GM21367 (cell line): ENCODE measurements around the gene FANCD2.
"Not testable (repeated sequence)": the region's sequence is repeated elsewhere in the genome, so short reads cannot be mapped to it uniquely, and the experiment has no call there.

ENCODE experiments used
- ATAC-seq: cut with Tn5 transposase; IDR thresholded peaks from one replicate; pipeline ENCODE4 v1.9.1; 2021; ENCODE audit not compliant: unreplicated experiment

The FANCD2 gene

DNA sequence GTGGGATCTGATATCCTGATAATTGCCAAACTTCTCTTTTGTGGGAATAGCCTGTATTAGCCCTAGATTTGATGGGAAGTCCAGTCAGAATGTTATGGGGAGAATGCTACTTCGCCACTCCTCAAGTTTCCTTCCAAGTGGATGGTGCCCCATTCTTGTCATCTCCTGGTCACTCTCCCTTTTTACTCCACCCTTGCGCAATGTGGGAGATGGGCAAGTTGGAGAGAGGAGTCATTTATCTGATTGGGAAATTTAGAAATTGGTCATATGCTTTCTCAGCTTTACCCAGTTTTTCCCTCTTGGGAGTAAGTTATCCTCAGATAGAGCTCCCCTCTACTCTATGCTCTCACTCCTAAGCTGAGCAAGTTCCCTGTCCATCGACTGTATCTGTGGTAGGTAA is 67.4 kb downstream of the FANCD2 start:
- no peak for ATAC-seq

DNA sequence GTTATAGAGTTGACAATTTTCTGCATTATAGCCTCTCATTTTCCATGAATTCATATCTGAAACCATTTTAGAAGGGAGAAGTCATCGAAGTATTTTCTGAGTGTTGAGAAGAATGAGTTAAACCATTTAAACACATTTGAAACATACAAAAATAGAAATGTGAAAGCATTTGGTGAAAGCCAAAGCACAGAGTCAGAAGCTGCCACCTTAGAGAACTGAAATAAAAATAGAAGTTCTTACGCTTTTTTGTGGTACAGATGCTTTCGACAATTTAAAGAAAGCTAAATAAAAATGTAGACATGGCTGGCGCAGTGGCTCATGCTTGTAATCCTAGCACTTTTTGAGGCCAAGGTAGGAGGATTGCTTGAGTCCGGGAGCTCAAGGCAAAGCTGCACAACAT is 72.8 kb downstream of the FANCD2 start:
- no peak for ATAC-seq

DNA sequence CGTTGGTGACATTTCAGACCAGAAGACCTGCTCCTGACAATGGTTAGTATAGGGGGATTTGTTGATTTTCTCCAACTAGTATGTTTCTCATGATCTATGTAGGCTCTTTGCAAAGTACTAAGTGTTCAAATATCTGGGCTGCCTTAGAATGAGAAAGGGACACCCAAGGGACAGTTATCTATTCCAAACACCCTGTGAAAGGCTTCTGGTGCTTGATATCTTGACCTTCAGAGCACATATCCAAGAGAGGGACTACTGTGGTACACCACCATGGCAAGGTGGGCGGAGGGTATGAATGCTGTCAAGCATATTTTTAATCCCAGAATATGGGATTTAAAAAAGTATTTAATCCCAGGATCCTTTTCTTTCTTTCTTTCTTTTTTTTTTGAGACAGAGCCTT is 80.7 kb downstream of the FANCD2 start:
- ATAC-seq: no peak

DNA sequence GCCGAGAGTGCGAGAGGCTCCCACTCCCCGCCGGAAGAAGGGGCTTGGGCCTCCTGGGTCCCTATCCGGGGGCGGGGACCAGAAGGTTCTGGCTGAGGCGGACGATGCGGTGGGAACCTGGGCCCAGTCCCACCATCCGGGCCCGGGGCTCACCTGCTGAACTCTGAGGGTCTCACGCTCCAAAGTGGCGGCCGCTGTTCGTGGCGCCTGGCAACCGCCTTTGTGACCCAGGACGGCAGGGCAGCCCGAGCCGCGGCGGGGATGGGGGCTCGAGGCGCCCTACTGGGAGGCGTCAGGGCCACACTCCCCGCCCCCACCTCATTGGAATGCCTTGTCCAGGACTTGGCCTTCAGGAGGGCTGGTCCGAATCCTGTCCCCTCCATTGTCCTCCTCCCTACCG is 81.9 kb downstream of the FANCD2 start, which contains the start of gene FANCD2OS:
FANCD2OS (minus strand) TSS at position 165 of the 400 bp plus-strand sequence. CDS start 3,481 bp downstream, outside the sequence.
- ATAC-seq: no peak

DNA sequence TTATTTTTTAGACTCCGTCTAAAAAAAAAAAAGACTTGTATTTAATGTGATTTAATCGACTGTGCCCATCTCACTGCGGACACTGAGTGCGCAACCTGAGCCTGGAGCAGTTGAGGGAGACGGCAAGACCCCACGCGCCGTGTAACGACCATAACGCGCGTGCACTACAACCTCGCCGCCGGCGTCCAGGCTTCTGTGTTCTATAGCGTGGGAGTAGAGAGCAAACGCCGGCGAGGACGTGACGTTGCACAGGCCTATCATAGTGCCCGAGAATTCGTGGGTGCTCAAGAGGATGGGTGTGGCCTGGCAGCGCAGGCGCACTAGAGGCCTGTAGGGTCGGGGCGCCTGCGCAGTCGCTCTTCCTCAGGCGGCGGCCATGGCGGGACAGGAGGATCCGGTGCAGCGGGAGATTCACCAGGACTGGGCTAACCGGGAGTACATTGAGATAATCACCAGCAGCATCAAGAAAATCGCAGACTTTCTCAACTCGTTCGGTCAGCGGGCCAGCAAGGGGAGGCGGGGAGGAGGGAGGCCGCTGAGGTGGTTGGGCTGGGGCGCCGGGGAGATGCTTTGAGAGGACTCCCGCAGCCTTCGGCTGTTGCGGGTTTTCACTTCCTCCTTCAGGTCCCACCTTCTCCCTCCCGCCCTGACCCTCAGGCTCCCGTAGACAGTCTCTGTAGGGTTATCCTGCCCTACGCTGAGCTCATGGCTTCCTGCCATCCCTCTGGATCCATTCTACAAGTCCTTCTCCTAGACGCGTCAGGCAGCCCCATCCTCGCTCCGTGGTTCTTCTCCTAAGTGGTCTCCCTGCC is 89.3 kb downstream of the FANCD2 start, which contains the start of gene BRK1:
BRK1 (plus strand) TSS at position 350 of the 812 bp plus-strand sequence; CDS start at position 377, 27 bp downstream.
- peak; percentile 95 for ATAC-seq

DNA sequence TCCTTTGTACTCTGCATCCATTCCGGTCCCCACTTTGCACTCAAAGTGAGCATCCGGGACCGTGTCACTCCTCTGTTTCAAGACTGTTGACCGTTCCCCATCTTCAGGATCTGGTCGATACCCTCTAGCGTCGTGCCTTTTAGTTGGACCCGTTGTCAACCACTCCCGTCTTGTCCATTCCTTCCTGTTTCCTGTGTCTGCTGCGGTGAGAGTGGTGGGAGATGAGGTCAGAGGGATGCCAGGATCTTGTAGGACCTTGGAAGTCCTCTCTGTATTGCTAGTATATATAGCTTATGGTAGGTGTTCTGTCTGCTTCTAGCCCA is 89.9 kb downstream of the FANCD2 start:
- no peak for ATAC-seq

DNA sequence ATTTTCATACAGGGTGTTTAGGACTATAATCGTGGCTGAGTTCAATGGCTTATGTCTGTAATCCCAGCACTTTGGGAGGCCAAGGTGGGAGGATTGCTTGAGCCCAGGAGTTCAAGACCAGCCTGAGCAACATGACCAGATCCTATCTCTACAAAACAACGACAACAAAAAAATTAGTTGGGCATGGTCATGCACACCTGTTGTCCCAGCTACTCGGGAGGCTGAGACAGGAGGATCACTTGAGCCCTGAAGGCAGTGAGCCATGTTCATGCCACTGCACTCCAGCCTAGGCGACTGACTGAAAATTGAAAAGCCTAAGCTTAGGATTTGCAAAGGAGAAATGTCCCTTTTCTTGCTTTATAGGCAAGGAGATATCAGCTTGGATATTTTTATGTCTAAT is 90.7 kb downstream of the FANCD2 start:
- ATAC-seq: no peak

DNA sequence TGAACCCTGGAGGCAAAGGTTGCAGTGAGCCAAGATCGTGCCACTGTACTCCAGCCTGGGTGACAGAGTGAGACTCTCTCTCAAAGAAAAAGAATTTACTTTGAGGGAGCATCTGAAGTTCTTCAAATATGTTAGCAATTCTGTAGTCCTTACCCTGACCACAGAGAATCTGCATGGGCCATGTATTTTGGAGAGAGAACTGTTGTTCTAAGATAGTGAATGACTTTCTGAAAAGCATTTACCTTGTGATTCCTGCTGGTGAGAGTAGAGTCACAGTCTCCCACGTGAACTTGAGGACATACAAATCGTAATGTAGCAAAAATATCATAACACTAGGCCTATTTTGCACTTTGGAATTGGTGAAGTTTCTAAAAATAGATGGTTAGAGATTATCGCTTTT is 93.1 kb downstream of the FANCD2 start:
- no peak for ATAC-seq

DNA sequence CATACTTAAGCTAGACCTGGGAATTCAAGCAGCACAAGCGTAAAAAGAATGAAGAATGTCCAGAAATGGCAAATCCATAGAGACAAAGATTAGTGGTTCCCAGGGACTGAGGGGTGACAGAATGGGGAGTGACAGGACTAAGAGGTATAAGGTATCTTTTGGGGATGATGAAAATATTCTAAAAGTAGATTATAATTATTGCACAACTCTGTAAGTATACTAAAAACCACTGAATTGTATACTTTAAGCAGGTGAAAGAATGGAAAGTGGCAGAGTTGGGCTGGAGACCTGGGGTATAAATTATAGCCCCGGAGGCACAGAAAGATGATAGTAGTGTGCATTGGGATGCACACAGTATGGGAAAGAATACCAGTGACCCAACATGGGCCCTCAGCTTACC is 94.8 kb downstream of the FANCD2 start:
- ATAC-seq: no peak

DNA sequence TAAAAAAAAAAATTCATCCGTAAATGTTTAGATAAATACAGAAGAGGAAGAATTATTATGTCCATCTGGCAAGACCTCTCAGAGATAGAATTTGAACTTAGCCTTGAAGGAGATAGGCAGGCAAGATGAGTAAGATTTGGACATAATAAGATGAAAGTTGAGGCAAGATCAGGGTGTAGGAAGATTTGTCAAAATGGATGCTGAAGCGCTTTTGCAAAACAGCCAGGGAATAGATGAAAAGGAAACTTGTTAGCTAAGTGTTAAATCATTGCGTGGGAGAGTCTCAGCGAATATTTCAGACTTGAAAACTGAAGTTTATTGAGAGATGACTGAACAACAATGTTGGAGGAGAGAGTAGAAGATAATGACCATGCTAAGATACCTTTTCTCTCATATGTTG is 96.5 kb downstream of the FANCD2 start:
- ATAC-seq: no peak

DNA sequence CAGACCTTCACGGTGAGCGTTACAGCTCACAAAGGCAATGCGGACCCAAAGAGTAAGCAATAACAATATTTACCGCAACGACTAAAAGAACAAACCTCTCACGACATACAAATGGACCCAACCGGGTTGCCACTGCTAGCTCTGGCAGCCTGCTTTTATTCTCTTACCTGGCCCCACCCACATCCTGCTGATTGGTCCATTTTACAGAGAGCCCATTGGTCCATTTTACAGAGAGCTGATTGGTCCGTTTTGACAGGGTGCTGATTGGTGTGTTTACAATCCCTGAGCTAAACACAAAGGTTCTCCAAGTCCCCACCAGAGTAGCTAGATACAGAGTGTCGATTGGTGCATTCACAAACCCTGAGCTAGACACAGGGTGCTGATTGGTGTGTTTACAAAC is 109.6 kb downstream of the FANCD2 start:
- not testable (repeated sequence) for ATAC-seq

DNA sequence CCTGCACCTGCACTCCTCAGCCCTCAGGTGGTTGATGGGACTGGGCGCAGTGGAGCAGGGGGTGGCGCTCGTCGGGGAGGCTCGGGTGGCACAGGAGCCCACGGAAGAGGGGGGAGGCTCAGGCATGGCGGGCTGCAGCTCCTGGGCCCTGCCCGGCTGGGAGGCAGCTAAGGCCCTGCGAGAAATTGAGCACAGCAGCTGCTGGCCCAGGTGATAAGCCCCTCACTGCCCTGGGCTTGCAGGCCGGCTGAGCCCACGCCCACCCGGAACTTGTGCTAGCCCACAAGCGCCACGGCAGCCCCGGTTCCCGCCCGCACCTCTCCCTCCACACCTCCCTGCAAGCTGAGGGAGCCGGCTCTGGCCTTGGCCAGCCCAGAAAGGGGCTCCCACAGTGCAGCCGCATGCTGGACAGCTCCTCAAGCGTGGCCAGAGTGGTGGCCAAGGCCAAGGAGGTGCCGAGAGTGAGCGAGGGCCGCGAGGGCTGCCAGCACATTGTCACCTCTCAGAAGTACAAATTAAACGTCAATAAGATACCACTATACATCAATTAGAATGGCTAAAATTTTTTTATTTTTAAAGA is 110.3 kb downstream of the FANCD2 start:
- no peak for ATAC-seq

DNA sequence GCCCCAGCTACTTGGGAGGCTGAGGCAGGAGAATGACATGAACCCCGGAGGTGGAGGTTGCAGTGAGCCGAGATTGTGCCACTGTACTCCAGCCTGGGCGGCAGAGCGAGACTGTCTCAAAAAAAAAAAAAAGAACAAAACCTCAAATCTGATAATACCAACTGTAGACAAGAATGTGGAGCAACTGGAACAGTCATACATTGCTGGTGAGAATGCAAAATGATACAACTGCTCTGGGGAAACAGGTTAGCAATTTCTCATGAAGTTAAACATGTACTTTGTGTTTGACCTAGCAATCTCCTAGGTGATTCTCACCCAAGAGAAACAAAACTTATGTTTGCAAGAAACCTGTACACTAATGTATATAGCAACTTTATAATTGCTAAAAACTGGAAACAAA is 110.9 kb downstream of the FANCD2 start:
- no peak for ATAC-seq

DNA sequence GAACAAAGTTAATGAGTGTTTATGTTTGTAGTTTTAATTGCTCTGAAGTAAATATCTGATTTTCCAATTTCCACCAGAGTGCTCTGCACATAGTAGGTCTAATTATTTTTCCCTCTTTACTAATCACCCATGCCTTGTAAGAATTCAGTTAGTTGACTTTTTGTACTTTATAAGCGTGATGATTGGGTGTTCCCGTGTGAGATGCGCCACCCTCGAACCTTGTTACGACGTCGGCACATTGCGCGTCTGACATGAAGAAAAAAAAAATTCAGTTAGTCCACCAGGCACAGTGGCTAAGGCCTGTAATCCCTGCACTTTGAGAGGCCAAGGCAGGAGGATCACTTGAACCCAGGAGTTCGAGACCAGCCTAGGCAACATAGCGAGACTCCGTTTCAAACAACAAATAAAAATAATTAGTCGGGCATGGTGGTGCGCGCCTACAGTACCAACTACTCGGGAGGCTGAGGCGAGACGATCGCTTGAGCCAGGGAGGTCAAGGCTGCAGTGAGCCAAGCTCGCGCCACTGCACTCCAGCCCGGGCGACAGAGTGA is 114.8 kb downstream of the FANCD2 start:
- ATAC-seq: no peak

DNA sequence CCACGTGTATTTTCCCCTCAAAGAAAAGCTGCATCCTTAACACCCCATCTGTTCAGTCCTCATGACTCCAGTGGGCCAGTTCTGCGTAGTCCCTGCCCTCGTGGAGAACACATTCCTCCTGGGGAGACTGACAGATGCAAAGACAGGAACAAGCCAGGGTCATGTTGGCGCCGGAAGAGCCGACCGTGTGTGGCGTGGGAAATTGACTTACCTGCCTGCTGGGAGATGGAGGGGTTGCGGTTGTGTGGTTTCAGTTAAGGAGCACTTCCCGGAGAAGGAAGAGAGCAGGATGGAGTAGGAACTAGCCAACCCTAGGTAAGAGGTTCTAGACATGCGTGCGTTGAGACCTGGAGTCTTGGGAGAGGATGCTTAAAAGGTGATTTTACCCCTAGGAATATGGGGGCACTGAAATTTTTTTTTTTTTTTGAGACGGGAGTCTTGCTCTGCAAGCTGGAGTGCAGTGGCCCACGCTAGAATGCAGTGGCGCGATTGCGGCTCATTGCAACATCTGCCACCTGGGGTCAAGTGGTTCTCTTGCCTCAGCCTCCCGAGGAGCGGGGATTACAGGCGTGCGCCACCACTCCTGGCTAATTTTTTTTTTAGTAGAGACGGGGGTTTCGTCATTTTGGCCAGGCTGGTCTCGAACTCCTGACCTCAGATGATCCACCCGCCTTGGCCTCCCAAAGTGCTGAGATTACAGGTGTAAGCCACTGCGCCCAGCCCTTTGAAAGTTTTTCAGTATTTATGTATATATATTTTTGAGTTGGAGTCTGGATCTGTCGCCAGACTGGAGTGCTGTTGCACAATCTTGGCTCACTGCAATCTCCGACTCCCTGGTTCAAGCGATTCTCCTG is 116.7 kb downstream of the FANCD2 start:
- ATAC-seq: no peak

DNA sequence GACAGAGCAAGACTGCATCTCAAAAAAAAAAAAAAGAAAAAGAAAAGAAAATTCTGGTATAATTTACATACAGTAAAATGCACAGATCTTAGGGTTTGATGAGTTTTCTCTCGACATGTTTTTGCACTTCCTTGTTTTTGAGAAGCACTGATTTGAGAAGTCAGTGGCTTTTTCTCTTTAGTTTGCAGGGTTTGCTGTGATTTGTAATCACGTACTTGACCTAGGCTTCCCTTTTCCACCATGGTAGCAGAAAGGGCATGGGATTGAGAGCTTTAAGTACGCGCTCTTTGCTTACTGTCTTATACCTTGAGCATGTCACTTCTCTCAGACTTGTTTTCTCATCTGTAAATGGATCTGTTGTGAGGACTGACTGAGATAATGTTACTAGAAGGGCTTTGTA is 119.4 kb downstream of the FANCD2 start:
- no peak for ATAC-seq

DNA sequence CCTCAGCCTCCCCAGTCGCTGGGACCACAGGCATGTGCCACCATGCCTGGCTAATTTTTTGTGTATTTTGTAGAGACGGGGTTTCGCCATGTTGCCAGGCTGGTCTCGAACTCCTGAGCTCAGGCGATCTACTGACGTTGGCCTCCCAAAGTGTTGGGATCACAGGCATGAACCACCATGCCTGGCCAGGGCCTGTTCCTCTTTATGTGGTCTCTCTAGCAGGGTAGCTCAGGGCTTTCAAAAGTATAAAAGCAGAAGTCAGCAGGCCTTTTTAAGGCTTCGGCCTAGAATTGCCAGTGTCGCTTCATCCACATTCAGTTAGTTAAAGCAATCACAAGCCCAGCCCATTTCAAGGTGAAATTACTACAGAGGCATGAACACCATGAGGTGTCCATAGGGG is 123.0 kb downstream of the FANCD2 start:
- no peak for ATAC-seq

DNA sequence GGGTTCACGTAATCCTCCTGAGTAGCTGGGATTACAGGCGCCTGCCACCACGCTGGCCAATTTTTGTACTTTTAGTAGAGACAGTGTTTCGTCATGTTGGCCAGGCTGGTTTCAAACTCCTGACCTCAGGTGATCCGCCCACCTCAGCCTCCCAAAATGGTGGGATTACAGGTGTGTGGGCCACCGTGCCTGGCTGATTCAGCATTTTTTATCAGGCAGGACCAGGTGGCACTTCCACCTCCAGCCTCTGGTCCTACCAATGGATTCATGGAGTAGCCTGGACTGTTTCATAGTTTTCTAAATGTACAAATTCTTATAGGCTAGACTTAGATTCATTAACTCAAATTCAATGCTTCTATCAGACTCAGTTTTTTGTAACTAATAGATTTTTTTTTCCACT is 124.8 kb downstream of the FANCD2 start:
- ATAC-seq: no peak
